Loucy (cell line): Measurements from ENCODE around the gene E4F1.

Experiments used
- H2AFZ ChIP-seq: fragments of 200-600 bp; sonication (generic); 2 replicates; pipeline ENCODE4 v1.6.0; 2016; ENCODE audit warnings: antibody characterized with exemption, mild to moderate bottlenecking, low read length, moderate library complexity
- H3F3A ChIP-seq: fragments of 200-600 bp; 2 replicates; pipeline ENCODE4 v1.6.0; 2016; ENCODE audit warnings: antibody characterized with exemption, low read depth, mild to moderate bottlenecking
- H3K27me3 ChIP-seq: fragments of 200-600 bp; sonication (generic); 2 replicates; pipeline ENCODE4 v1.6.1; 2014; ENCODE audit warnings: low read length, mild to moderate bottlenecking; ENCODE audit not compliant: insufficient read depth, poor library complexity, severe bottlenecking
- H3K36me3 ChIP-seq: fragments of 200-600 bp; sonication (generic); 2 replicates; pipeline ENCODE4 v1.6.1; 2016; ENCODE audit warnings: low read length; ENCODE audit not compliant: insufficient read depth
- H3K4me1 ChIP-seq: fragments of 200-600 bp; sonication (generic); 2 replicates; pipeline ENCODE4 v1.5.1; 2014; ENCODE audit warnings: low read length, mild to moderate bottlenecking; ENCODE audit not compliant: insufficient read depth, poor library complexity, severe bottlenecking
- H3K4me2 ChIP-seq: fragments of 200-600 bp; sonication (generic); 2 replicates; pipeline ENCODE4 v1.6.0; 2014; ENCODE audit warnings: antibody characterized with exemption, low read length, low read depth, mild to moderate bottlenecking; ENCODE audit not compliant: poor library complexity, severe bottlenecking
- H3K4me3 ChIP-seq: fragments of 200-600 bp; sonication (generic); 2 replicates; pipeline ENCODE4 v1.5.1; 2014; ENCODE audit warnings: low read length, mild to moderate bottlenecking, mixed read lengths; ENCODE audit not compliant: poor library complexity, severe bottlenecking
- H3K79me2 ChIP-seq: fragments of 200-600 bp; sonication (generic); 2 replicates; pipeline ENCODE4 v1.6.1; 2014; ENCODE audit warnings: low read length; ENCODE audit not compliant: insufficient read depth
- H3K9ac ChIP-seq: fragments of 200-600 bp; sonication (generic); 2 replicates; pipeline ENCODE4 v1.6.0; 2014; ENCODE audit warnings: mild to moderate bottlenecking, low read depth, low read length, moderate library complexity; ENCODE audit not compliant: poor library complexity, severe bottlenecking
- H3K9me2 ChIP-seq: fragments of 200-600 bp; sonication (generic); replicated peaks from 2 replicates; pipeline ENCODE4 v1.6.1; 2016; ENCODE audit warnings: low read depth, low read length, mixed read lengths
- H3K9me3 ChIP-seq: fragments of 200-600 bp; sonication (generic); 2 replicates; pipeline ENCODE4 v1.6.1; 2014; ENCODE audit warnings: mild to moderate bottlenecking, antibody characterized with exemption, low read length, low read depth; ENCODE audit not compliant: insufficient read depth
- H4K20me1 ChIP-seq: fragments of 200-600 bp; sonication (generic); 2 replicates; pipeline ENCODE4 v1.6.0; 2014; ENCODE audit warnings: antibody characterized with exemption, low read length, mild to moderate bottlenecking; ENCODE audit not compliant: insufficient read depth, poor library complexity, severe bottlenecking
- CTCF ChIP-seq: fragments of 200-600 bp; sonication (generic); conservative IDR thresholded peaks from 2 replicates; pipeline ENCODE4 v1.5.1; 2014; ENCODE audit warnings: mild to moderate bottlenecking, antibody characterized with exemption, low read length
- EZH2phosphoT487 ChIP-seq: fragments of 200-600 bp; IDR thresholded peaks from 2 replicates; pipeline ENCODE4 v1.6.1; 2018; ENCODE audit warnings: antibody characterized with exemption, mild to moderate bottlenecking, moderate library complexity, borderline replicate concordance

E4F1 gene

GRCh38 chr16:2179576-2179975 lies 43.8 kb upstream of the E4F1 start:
- Histone ChIP-seq H3F3A (no peaks in the 10 kb centered on the region), H3K27me3 (no peaks in the 10 kb centered on the region), H3K4me3 (no peak overlapping the region), H3K4me2 (no peak overlapping the region), H3K9me3 (no peaks in the 10 kb centered on the region), H3K36me3 (no peaks in the 10 kb centered on the region; the same call in 1 of the 2 replicates), H2AFZ (no peak overlapping the region), H3K4me1 (no peaks in the 10 kb centered on the region), H3K9ac (no peak overlapping the region), H4K20me1 (no peaks in the 10 kb centered on the region), H3K79me2 (no peaks in the 10 kb centered on the region), H3K9me2 (no peaks in the 10 kb centered on the region)
- no peak for TF ChIP-seq EZH2phosphoT487
- TF ChIP-seq CTCF: no peak

- no peak overlapping the region for H3K9ac ChIP-seq
- no peaks in the 10 kb centered on the region for H3F3A ChIP-seq
- no peak overlapping the region for H2AFZ ChIP-seq
- no peaks in the 10 kb centered on the region for H3K9me3 ChIP-seq
- no peak overlapping the region for H3K4me3 ChIP-seq
- H3K36me3 ChIP-seq: no peaks in the 10 kb centered on the region
- no peak overlapping the region for H3K4me2 ChIP-seq
- TF ChIP-seq EZH2phosphoT487 (no peak), CTCF (no peak)
- H3K9me2 ChIP-seq: no peaks in the 10 kb centered on the region
- no peaks in the 10 kb centered on the region for H3K79me2 ChIP-seq
- H4K20me1 ChIP-seq: no peaks in the 10 kb centered on the region
- no peaks in the 10 kb centered on the region for H3K4me1 ChIP-seq
- H3K27me3 ChIP-seq: no peaks in the 10 kb centered on the region
These were observed 42.9 kb upstream of the E4F1 start for GRCh38 chr16:2180461-2180860.

GRCh38 chr16:2180962-2181923 lies 42.1 kb upstream of the E4F1 start:
- no peak overlapping the region for H3K9ac ChIP-seq
- no peaks in the 10 kb centered on the region for H3K36me3 ChIP-seq
- no peak overlapping the region for H3K4me3 ChIP-seq
- no peaks in the 10 kb centered on the region for H3K9me3 ChIP-seq
- no peaks in the 10 kb centered on the region for H4K20me1 ChIP-seq
- no peaks in the 10 kb centered on the region for H3K4me1 ChIP-seq
- H3K9me2 ChIP-seq: no peaks in the 10 kb centered on the region
- no peak overlapping the region for H3K4me2 ChIP-seq
- no peaks in the 10 kb centered on the region for H3K27me3 ChIP-seq
- H3K79me2 ChIP-seq: no peaks in the 10 kb centered on the region
- H3F3A ChIP-seq: no peaks in the 10 kb centered on the region
- H2AFZ ChIP-seq: no peak overlapping the region
- TF ChIP-seq CTCF (no peak), EZH2phosphoT487 (no peak)
